Measurements from ENCODE around the gene NUAK2.

- TF ChIP-seq POLR2A (IDR thresholded peaks at IDR 0.05; ENCODE audit: low read length) (no peak), GATA1 (IDR thresholded peaks at IDR 0.05; ENCODE audit: low read depth, low read length) (no peak)
Observed at GRCh38 chr1:205293350-205294074, 28.0 kb downstream of the NUAK2 start.
